Body of pancreas (tissue), 4 donors: ENCODE data around the gene FERMT3. TPM values are rescaled to one million over a fixed set of nuclear protein-coding genes. Genes with fewer than 3 reads are reported as not detected.

ENCODE experiments used
- ATAC-seq: fragments of 150-250 bp; one replicate; pipeline ENCODE4 v1.9.1; 2016
- DNase-seq, 4 donors: peaks; one replicate each; pipeline ENCODE4 v3.0.0-alpha.2; 2019
- H3K27ac ChIP-seq, 4 donors: fragments of 200-600 bp; sonication (generic); 1 replicate in 3 of 4; 2 replicates in 1 of 4; pipeline versions ENCODE4 v1.5.1 to v1.6.1; 2016 to 2019; ENCODE audit warnings: mild to moderate bottlenecking in 1 of 4, mixed read lengths in 1 of 4, moderate library complexity in 1 of 4
- H3K27me3 ChIP-seq, 2 donors: fragments of 200-600 bp; sonication (generic); one replicate each; pipeline ENCODE4 v1.6.0; 2016; ENCODE audit warnings: mild to moderate bottlenecking in 1 of 2
- H3K36me3 ChIP-seq, 2 donors: fragments of 200-600 bp; sonication (generic); replicated peaks in 1 of 2; 2 replicates each; pipeline ENCODE4 v1.5.1; 2016; ENCODE audit warnings: low read depth in 2 of 2; ENCODE audit not compliant: insufficient read depth in 1 of 2
- H3K4me1 ChIP-seq: fragments of 200-600 bp; sonication (generic); one replicate; pipeline ENCODE4 v1.6.0; 2016
- H3K4me3 ChIP-seq, 2 donors: fragments of 200-600 bp; sonication (generic); 1 replicate in 1 of 2; 2 replicates in 1 of 2; pipeline ENCODE4 v1.5.1; 2016 to 2019
- H3K9me3 ChIP-seq, 3 donors: fragments of 200-600 bp; sonication (generic); 1 replicate in 2 of 3; 2 replicates in 1 of 3; pipeline ENCODE4 v1.5.1; 2016
- CTCF ChIP-seq, 7 experiments: fragments of 450-650 bp in 4 of 7; fragments of 200-600 bp in 3 of 7; sonication (generic) in 3 of 7; IDR thresholded peaks; one replicate each; pipeline ENCODE4 v1.5.1; 2016 to 2019; ENCODE audit warnings: antibody characterized with exemption in 7 of 7
- POLR2A ChIP-seq, 3 donors: fragments of 450-650 bp; IDR thresholded peaks; one replicate each; pipeline ENCODE4 v1.6.1; 2016; ENCODE audit warnings: antibody characterized with exemption in 3 of 3, mild to moderate bottlenecking in 2 of 3
- WGBS, 2 donors: methylation state at CpG; one replicate each; pipeline ENCODE4 v1.1.5; 2017; 5-methylcytosine and 5-hydroxymethylcytosine counted together
- intact Hi-C: fragments of 100-400 bp; cut with DNase I; formaldehyde crosslinking; loops from one replicate; pipeline ENCODE4 v1.15.1; 2023
- total RNA-seq, 2 donors: library from RNA; depleted of rRNA; stranded (reverse); fragments of >200 nt; gene quantifications; one replicate each; pipeline ENCODE4 v1.1.0, GENCODE V29; 2016

The FERMT3 gene
- total RNA-seq, 2 donors from 2014 or later, result 8.6 to 9.1 TPM

- no peak for DNase-seq
- Histone ChIP-seq H3K4me1 (peaks cover 53% of the 10 kb centered on the region), H3K36me3 (no peaks in the 10 kb centered on the region), H3K27me3 (no peaks in the 10 kb centered on the region), H3K9me3 (no peaks in the 10 kb centered on the region), H3K27ac (no peak overlapping the region), H3K4me3 (no peak overlapping the region)
- intact Hi-C loops, result no loop called here
- TF ChIP-seq POLR2A (IDR thresholded peaks at IDR 0.05) (no peak), CTCF (IDR thresholded peaks at IDR 0.05) (no peak)
- ATAC-seq, result no peak
- WGBS, 2 donors, result 78 to 80% methylated on average over 7 of the region's 7 CpGs
These were observed 42.1 kb downstream of the FERMT3 start for GRCh38 chr11:64248578-64248977.

- Histone ChIP-seq H3K27me3 (no peaks in the 10 kb centered on the region), H3K4me3 (no peak overlapping the region), H3K27ac (no peak overlapping the region), H3K36me3 (no peaks in the 10 kb centered on the region), H3K9me3 (no peaks in the 10 kb centered on the region), H3K4me1 (peaks cover 48% of the 10 kb centered on the region)
- ATAC-seq, result no peak
- TF ChIP-seq POLR2A (IDR thresholded peaks at IDR 0.05), result no peak
- TF ChIP-seq CTCF (IDR thresholded peaks at IDR 0.05), result no peak
- intact Hi-C loops, result no loop called here
- no peak for DNase-seq
- 81 to 93% methylated on average over 4 of the region's 4 CpGs for WGBS, 2 donors
These were observed 42.5 kb downstream of the FERMT3 start for GRCh38 chr11:64249038-64249437.

GRCh38 chr11:64249563-64250414, 43.3 kb downstream of the FERMT3 start:
- Histone ChIP-seq H3K4me1 (peaks cover 41% of the 10 kb centered on the region), H3K36me3 (no peaks in the 10 kb centered on the region)
- intact Hi-C loops, result no loop called here

GRCh38 chr11:64250415-64251015, 44.0 kb downstream of the FERMT3 start:
- no peaks in the 10 kb centered on the region for H3K9me3 ChIP-seq
- ATAC-seq (no peak), DNase-seq (no peak)
- H3K27me3 ChIP-seq, result no peaks in the 10 kb centered on the region
- H3K36me3 ChIP-seq, result no peaks in the 10 kb centered on the region
- H3K4me1 ChIP-seq, result peaks cover 35% of the 10 kb centered on the region
- WGBS, 2 donors, result 26% methylated on average over 13 of the region's 13 CpGs; no CpG with 5 or more reads in 1 of the 2 donors
- no peak overlapping the region for H3K4me3 ChIP-seq
- H3K27ac ChIP-seq, result no peak overlapping the region
- intact Hi-C loops, result no loop called here
- TF ChIP-seq CTCF (IDR thresholded peaks at IDR 0.05) (no peak), POLR2A (IDR thresholded peaks at IDR 0.05) (no peak)

More at GRCh38 chr11:64249563-64250414, 43.3 kb downstream of the FERMT3 start:
- Histone ChIP-seq H3K27me3 (no peaks in the 10 kb centered on the region), H3K4me3 (no peak overlapping the region), H3K9me3 (no peaks in the 10 kb centered on the region), H3K27ac (no peak overlapping the region)
- DNase-seq (no peak), ATAC-seq (no peak)
- TF ChIP-seq CTCF (IDR thresholded peaks at IDR 0.05) (no peak), POLR2A (IDR thresholded peaks at IDR 0.05) (no peak)
- WGBS, 2 donors, result 85 to 93% methylated on average over 4 to 8 of the region's 8 CpGs
